ENCODE results near the gene ARMC2. TPM values are rescaled to one million over a fixed set of nuclear protein-coding genes. Genes with fewer than 3 reads are reported as not detected.
"Not testable (repeated sequence)": the region's sequence is repeated elsewhere in the genome, so short reads cannot be mapped to it uniquely, and the experiment has no call there.

Gene ARMC2
- total RNA-seq, 1 donor from 2014 or later: 2.9 TPM

GRCh38 chr6:108809211-108809610, 39.0 kb upstream of the ARMC2 start:
- Histone ChIP-seq H3K27me3 (no peaks in the 10 kb centered on the region), H3K36me3 (no peaks in the 10 kb centered on the region)
- peak overlapping the region; percentile 62 for H3K27ac Mint-ChIP-seq

GRCh38 chr6:108810057-108810643, 38.1 kb upstream of the ARMC2 start:
- peaks cover 4% of the 10 kb centered on the region for H3K4me1 Mint-ChIP-seq
- DNase-seq (ENCODE audit: low spot score): no peak
- no peaks in the 10 kb centered on the region for H3K36me3 Mint-ChIP-seq
- no peak overlapping the region for H3K4me3 ChIP-seq
- H3K9me3 Mint-ChIP-seq: peaks cover 2% of the 10 kb centered on the region
- no peak overlapping the region for H3K4me3 Mint-ChIP-seq
- H4K20me1 ChIP-seq (ENCODE audit: low read depth): no peaks in the 10 kb centered on the region
- no peak overlapping the region for H2AFZ ChIP-seq (replicated peaks)
- no peaks in the 10 kb centered on the region for H3K36me3 ChIP-seq
- no peak for TF ChIP-seq EZH2phosphoT487 (IDR thresholded peaks at IDR 0.05)
- no peak overlapping the region for H3K9ac ChIP-seq
- no peaks in the 10 kb centered on the region for H3K27me3 ChIP-seq
- no peaks in the 10 kb centered on the region for H3F3A ChIP-seq (ENCODE audit: low read depth)
- H3K27me3 Mint-ChIP-seq (ENCODE audit: insufficient read depth, low read depth): peaks cover 3% of the 10 kb centered on the region
- no peaks in the 10 kb centered on the region for H3K9me3 ChIP-seq (ENCODE audit: low read depth)
- H3K4me2 ChIP-seq: no peak overlapping the region
- H3K4me1 ChIP-seq: no peaks in the 10 kb centered on the region
- no peaks in the 10 kb centered on the region for H3K79me2 ChIP-seq (ENCODE audit: low read depth)
- peak overlapping the region; percentile 62 for H3K27ac Mint-ChIP-seq
- no peak overlapping the region for H3K27ac ChIP-seq

More at GRCh38 chr6:108809211-108809610, 39.0 kb upstream of the ARMC2 start:
- H3K27ac ChIP-seq: no peak overlapping the region
- no peaks in the 10 kb centered on the region for H3F3A ChIP-seq (ENCODE audit: low read depth)
- H3K4me1 ChIP-seq: no peaks in the 10 kb centered on the region
- H3K79me2 ChIP-seq (ENCODE audit: low read depth): no peaks in the 10 kb centered on the region
- no peaks in the 10 kb centered on the region for H4K20me1 ChIP-seq (ENCODE audit: low read depth)
- no peak for DNase-seq (ENCODE audit: low spot score)
- Mint-ChIP-seq H3K9me3 (peaks cover 2% of the 10 kb centered on the region), H3K4me1 (peaks cover 4% of the 10 kb centered on the region), H3K4me3 (no peak overlapping the region), H3K27me3 (ENCODE audit: insufficient read depth, low read depth) (peaks cover 3% of the 10 kb centered on the region), H3K36me3 (no peaks in the 10 kb centered on the region)
- no peak overlapping the region for H3K4me3 ChIP-seq
- TF ChIP-seq CTCF (IDR thresholded peaks at IDR 0.05): no peak
- no peak for TF ChIP-seq EZH2 (IDR thresholded peaks at IDR 0.05)
- no peak for TF ChIP-seq EZH2phosphoT487 (IDR thresholded peaks at IDR 0.05)
- no peak overlapping the region for H2AFZ ChIP-seq (replicated peaks)
- H3K9me3 ChIP-seq (ENCODE audit: low read depth): no peaks in the 10 kb centered on the region
- H3K9ac ChIP-seq: no peak overlapping the region
- H3K4me2 ChIP-seq: no peak overlapping the region

DNA sequence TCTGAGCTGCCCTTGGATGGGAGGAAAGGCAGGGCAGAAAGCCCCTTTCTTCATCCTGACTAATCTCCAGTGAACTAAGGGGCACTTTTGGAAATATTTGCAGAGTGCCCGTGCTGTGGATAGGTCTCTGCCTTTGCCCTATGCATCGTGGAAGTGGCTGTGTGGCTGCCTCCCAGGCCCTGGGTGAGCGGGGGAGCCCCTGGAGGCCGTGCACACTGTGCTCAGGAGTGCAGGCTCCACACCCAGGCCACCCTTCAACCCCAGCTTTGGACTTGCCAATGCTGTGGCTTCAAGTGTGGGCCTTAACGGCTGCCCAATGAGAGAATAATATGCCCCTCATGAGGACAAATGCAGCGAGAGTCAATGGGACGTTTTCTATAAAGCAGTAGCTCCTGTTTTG, 36.7 kb upstream of the ARMC2 start:
- no peak for TF ChIP-seq EZH2phosphoT487 (IDR thresholded peaks at IDR 0.05)
- no peak for TF ChIP-seq EZH2 (IDR thresholded peaks at IDR 0.05)
- no peak for TF ChIP-seq CTCF (IDR thresholded peaks at IDR 0.05)
- Histone ChIP-seq H4K20me1 (ENCODE audit: low read depth) (no peaks in the 10 kb centered on the region), H2AFZ (replicated peaks) (no peak overlapping the region), H3K79me2 (ENCODE audit: low read depth) (no peaks in the 10 kb centered on the region), H3K27ac (no peak overlapping the region), H3K9me3 (ENCODE audit: low read depth) (no peaks in the 10 kb centered on the region), H3K9ac (no peak overlapping the region), H3K4me1 (no peaks in the 10 kb centered on the region), H3K27me3 (no peaks in the 10 kb centered on the region), H3K36me3 (no peaks in the 10 kb centered on the region), H3F3A (ENCODE audit: low read depth) (no peaks in the 10 kb centered on the region), H3K4me3 (no peak overlapping the region), H3K4me2 (no peak overlapping the region)
- no peak for DNase-seq (ENCODE audit: low spot score)
- H3K4me1 Mint-ChIP-seq: no peaks in the 10 kb centered on the region
- no peaks in the 10 kb centered on the region for H3K36me3 Mint-ChIP-seq
- H3K27ac Mint-ChIP-seq: no peak overlapping the region
- H3K4me3 Mint-ChIP-seq: no peak overlapping the region
- peaks cover 2% of the 10 kb centered on the region for H3K9me3 Mint-ChIP-seq
- no peaks in the 10 kb centered on the region for H3K27me3 Mint-ChIP-seq (ENCODE audit: insufficient read depth, low read depth)

DNA sequence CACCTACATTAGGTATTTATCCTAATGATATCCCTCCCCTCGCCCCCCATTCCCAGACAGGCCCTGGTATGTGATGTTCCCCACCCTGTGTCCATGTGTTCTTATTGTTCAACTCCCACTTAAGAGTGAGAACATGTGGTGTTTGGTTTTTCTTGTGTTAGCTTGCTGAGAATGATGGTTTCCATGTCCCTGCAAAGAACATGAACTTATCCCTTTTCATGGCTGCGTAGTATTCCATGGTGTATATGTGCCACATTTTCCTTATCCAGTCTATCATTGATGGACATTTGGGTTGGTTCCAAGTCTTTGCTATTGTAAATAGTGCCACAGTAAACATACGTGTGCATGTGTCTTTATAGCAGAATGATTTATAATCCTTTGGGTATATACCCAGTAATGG, 35.0 kb upstream of the ARMC2 start:
- not testable (repeated sequence) for H3K4me2 ChIP-seq; H3K36me3 Mint-ChIP-seq; DNase-seq (ENCODE audit: low spot score); H3K27me3 Mint-ChIP-seq (ENCODE audit: insufficient read depth, low read depth); H4K20me1 ChIP-seq (ENCODE audit: low read depth); H3F3A ChIP-seq (ENCODE audit: low read depth); H3K27me3 ChIP-seq; H3K36me3 ChIP-seq; H3K27ac Mint-ChIP-seq; H2AFZ ChIP-seq (replicated peaks); H3K4me1 ChIP-seq; H3K9ac ChIP-seq; H3K79me2 ChIP-seq (ENCODE audit: low read depth); H3K9me3 ChIP-seq (ENCODE audit: low read depth); H3K4me3 Mint-ChIP-seq; H3K4me3 ChIP-seq; H3K27ac ChIP-seq; H3K4me1 Mint-ChIP-seq
- peaks cover 13% of the 10 kb centered on the region for H3K9me3 Mint-ChIP-seq

GRCh38 chr6:108817276-108817675, 30.9 kb upstream of the ARMC2 start:
- not testable (repeated sequence) for H3K79me2 ChIP-seq (ENCODE audit: low read depth); H4K20me1 ChIP-seq (ENCODE audit: low read depth); DNase-seq (ENCODE audit: low spot score); H3K4me3 Mint-ChIP-seq; H3K4me1 ChIP-seq; H3K4me3 ChIP-seq; H3K27me3 ChIP-seq; H3K27ac ChIP-seq; H3K36me3 Mint-ChIP-seq; H2AFZ ChIP-seq (replicated peaks); H3K27ac Mint-ChIP-seq; H3K36me3 ChIP-seq; H3K4me2 ChIP-seq; H3K4me1 Mint-ChIP-seq; H3K9ac ChIP-seq; H3K27me3 Mint-ChIP-seq (ENCODE audit: insufficient read depth, low read depth); H3K9me3 ChIP-seq (ENCODE audit: low read depth); H3F3A ChIP-seq (ENCODE audit: low read depth)
- H3K9me3 Mint-ChIP-seq: peaks cover 19% of the 10 kb centered on the region
